ENCODE measurements around the gene GH2.
A peak's percentile ranks its signal among the peaks of the same experiment; 100 is the strongest.

Gene GH2

DNA sequence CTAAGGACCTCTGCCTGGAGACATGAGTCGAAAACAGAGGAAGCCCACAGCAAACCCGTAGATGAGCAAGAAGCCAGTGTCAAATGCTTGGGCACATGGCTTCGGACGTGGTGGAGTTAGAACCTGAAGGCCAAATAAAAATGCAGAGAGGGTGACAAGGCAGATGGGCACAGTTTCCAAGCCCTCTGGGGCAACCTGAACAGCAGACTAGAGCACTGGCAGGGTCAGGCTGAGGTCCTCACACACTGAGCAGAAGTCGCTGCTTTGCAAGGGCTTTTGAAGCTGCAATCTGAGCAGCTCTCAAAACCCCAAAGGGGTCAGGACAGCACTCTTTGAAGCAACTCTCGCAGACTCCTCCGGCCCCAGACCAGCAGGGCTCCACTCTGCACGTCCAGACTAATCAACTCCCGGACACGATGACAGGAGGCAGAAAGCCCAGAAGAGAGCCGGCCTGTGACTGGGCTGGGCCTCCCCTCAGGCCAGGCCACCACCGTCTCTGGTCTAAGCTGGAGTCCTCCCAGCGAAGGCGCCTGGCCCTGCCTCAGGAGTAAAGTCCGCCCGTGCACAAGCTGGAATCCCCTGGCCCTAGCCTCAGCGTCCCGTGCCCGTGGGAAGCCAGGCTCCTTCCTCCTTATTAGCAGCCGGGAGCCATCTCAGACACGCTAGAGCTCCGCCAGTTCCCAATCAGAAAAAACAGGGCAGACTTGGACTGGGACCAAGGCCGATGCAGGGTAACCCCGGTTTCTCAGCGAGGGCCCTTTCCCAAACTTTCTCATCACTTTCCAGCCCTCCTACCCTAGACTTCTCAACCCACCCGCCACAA is 40.2 kb downstream of the GH2 start:
- DNase-seq (ENCODE audit: low read depth, low spot score): no peak

- DNase-seq (ENCODE audit: low read depth, low spot score): no peak
Measured at GRCh38 chr17:63840591-63841349, 41.0 kb downstream of the GH2 start.

- DNase-seq (ENCODE audit: low read depth, low spot score): no peak
Measured at GRCh38 chr17:63838631-63839171, 43.0 kb downstream of the GH2 start.

GRCh38 chr17:63837962-63838600 is 43.7 kb downstream of the GH2 start:
- DNase-seq (ENCODE audit: low read depth, low spot score): no peak

GRCh38 chr17:63837480-63837879 is 44.3 kb downstream of the GH2 start:
- no peak for DNase-seq (ENCODE audit: low read depth, low spot score)

DNA sequence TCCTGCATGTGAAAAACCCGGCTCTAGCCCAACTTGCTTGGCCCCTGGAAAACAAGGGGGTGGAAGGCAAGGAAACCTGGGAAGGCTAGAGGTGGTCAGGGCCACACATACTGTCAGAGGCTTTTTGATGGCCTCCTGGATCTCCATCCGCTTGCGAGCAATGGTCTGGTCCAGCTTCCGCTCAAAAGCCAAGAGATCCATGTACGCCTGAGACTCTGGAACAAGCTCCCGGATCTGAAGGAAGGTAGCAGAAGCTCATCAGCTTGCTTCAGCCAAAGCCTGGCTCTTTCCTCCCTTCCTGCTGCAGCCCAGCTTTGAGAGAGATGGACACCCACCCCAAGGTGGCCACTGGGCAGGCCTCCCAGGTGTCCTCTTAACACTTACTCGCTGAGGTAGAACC is 44.9 kb downstream of the GH2 start:
- DNase-seq (ENCODE audit: low read depth, low spot score): no peak

GRCh38 chr17:63835167-63835720 is 46.5 kb downstream of the GH2 start:
- no peak for DNase-seq (ENCODE audit: low read depth, low spot score)

- peak; percentile 37 for DNase-seq (ENCODE audit: low read depth, low spot score)
Measured at GRCh38 chr17:63834431-63835166, 47.1 kb downstream of the GH2 start.

- DNase-seq (ENCODE audit: low read depth, low spot score): no peak
Measured at GRCh38 chr17:63833741-63834373, 47.9 kb downstream of the GH2 start.

GRCh38 chr17:63833026-63833740 is 48.6 kb downstream of the GH2 start:
- DNase-seq (ENCODE audit: low read depth, low spot score): no peak

DNA sequence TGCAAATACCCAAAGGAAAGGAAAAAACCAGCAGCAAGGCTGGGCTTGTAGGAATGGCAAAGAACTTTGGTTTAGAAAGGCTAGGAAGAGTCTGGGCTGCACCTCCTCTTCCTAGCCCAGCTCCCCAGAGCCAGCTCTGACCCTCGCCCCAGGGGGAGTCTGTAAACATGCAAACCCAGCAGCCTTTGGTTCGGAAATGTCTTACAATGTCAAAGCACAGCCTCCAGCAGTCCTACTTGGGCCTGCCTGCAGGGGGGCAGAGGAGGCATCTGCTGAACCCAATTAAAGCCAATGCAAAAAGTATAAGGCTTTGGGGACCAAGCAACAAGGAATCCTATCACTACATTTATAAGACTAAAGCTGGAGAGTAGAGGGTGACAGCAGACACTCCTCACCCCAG is 49.3 kb downstream of the GH2 start:
- DNase-seq (ENCODE audit: low read depth, low spot score): no peak

- DNase-seq (ENCODE audit: low read depth, low spot score): no peak
Measured at GRCh38 chr17:63832014-63832413, 49.7 kb downstream of the GH2 start.

GRCh38 chr17:63831505-63831904 is 50.2 kb downstream of the GH2 start:
- DNase-seq (ENCODE audit: low read depth, low spot score): no peak

DNA sequence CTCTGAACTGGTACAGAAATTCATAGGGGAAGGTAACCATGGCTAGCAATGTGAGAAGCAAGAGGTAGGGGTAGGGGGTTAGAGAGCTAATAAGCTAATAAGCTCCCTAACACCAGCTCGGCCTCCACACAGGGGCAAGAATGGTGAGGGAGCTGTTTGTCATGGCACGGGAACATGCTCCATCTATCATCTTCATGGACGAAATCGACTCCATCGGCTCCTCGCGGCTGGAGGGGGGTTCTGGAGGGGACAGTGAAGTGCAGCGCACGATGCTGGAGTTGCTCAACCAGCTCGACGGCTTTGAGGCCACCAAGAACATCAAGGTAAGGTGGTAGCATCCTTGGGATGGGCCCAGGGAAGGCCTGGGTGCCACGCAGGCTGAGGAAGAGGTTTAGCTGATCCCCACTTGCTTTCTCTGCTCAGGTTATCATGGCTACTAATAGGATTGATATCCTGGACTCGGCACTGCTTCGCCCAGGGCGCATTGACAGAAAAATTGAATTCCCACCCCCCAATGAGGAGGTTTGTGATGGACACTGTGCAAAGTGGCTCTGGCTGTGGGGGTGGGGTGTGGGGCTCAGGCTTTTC is 50.7 kb downstream of the GH2 start:
- DNase-seq (ENCODE audit: low read depth, low spot score): no peak

DNA sequence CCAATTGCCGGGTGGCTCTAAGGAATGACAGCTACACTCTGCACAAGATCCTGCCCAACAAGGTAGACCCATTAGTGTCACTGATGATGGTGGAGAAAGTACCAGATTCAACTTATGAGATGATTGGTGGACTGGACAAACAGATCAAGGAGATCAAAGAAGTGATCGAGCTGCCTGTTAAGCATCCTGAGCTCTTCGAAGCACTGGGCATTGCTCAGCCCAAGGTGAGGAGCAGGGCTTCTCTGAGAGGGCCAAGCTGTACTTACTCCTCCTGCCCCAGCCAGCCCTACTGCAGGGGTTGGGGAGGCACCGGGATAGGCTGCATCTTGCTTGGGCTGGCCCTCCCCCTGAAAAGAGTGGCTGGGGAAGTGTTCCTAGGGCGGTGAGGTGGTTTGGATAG is 51.5 kb downstream of the GH2 start:
- no peak for DNase-seq (ENCODE audit: low read depth, low spot score)

All from activated naive CD8-positive, alpha-beta T cell treated with anti-CD3 and anti-CD28 coated beads, Interleukin-2, amount 50 U/mL, for 16 hours (primary cell).